LNCaP clone FGC (cell line): ENCODE measurements around the gene COX17.

Experiments
- DNase-seq: peaks from one replicate; pipeline ENCODE4 v3.0.0-alpha.2; 2011; ENCODE audit warnings: low read depth
- H3K4me3 ChIP-seq: 2 replicates; pipeline ENCODE4 v1.5.1; 2011; ENCODE audit warnings: mild to moderate bottlenecking, low read depth, low read length, control low read depth
- CTCF ChIP-seq: IDR thresholded peaks from 2 replicates; pipeline ENCODE4 v1.5.1; 2012; ENCODE audit warnings: mild to moderate bottlenecking; ENCODE audit not compliant: control insufficient read depth, insufficient read depth; ENCODE audit errors: extremely low read depth

The COX17 gene

GRCh38 chr3:119637679-119638477 lies 39.3 kb downstream of the COX17 start:
- no peak overlapping the region for H3K4me3 ChIP-seq
- TF ChIP-seq CTCF: no peak
- DNase-seq: no peak

- TF ChIP-seq CTCF: no peak
- no peak for DNase-seq
- H3K4me3 ChIP-seq: no peak overlapping the region
Observed at GRCh38 chr3:119636891-119637611, 40.2 kb downstream of the COX17 start.

GRCh38 chr3:119636249-119636648 lies 41.0 kb downstream of the COX17 start:
- DNase-seq: peak; percentile 33
- TF ChIP-seq CTCF: no peak
- H3K4me3 ChIP-seq: no peak overlapping the region

- DNase-seq: no peak
Observed at GRCh38 chr3:119635719-119636118, 41.5 kb downstream of the COX17 start.

GRCh38 chr3:119632829-119633228 lies 44.4 kb downstream of the COX17 start:
- TF ChIP-seq CTCF: no peak
- no peak for DNase-seq
- no peak overlapping the region for H3K4me3 ChIP-seq

More at GRCh38 chr3:119635719-119636118, 41.5 kb downstream of the COX17 start:
- no peak overlapping the region for H3K4me3 ChIP-seq
- TF ChIP-seq CTCF: no peak

GRCh38 chr3:119632216-119632615 lies 45.0 kb downstream of the COX17 start:
- no peak for DNase-seq
- no peak for TF ChIP-seq CTCF
- H3K4me3 ChIP-seq: no peak overlapping the region

- no peak for TF ChIP-seq CTCF
- H3K4me3 ChIP-seq: no peak overlapping the region
- no peak for DNase-seq
Observed at GRCh38 chr3:119631516-119631915, 45.7 kb downstream of the COX17 start.
